D721Med (cell line): ENCODE data around the gene FAM120A.

ENCODE experiments used
- DNase-seq: peaks from one replicate; pipeline ENCODE4 v3.0.0; 2011; ENCODE audit warnings: low spot score; ENCODE audit not compliant: insufficient read length
- FAIRE-seq: peaks from 2 replicates; lab custom pipeline; 2011; peaks lifted over from hg19 to GRCh38; lab: Jason Lieb, UNC
- TF ChIP-seq, protein P1 (sequence below): IDR thresholded peaks from 2 replicates; pipeline ENCODE4 v1.5.1; 2012; ENCODE audit warnings: mild to moderate bottlenecking, control low read depth; ENCODE audit not compliant: insufficient read depth; ENCODE audit errors: missing control alignments

FAM120A gene

DNA sequence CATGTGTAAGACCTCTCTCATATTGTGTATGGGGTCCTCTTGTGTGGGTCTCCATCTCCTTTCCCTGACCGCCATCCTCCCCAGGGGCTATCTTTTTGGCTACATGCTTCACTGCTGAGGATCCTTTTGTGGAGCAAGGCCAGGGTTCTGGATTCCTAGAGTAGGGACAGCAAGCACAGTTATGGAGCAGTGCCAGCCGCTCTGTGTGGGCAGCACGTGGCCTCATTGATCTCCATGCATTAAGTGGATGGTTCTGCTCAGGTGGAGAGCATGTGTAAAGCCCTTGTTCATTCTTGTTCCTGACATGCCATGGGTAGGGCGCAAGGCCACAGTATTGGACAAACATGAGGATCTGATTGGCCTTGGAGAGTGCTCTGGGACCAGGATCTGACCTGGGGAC, 133.8 kb downstream of the FAM120A start:
- no peak for DNase-seq
- TF ChIP-seq, protein P1, sequence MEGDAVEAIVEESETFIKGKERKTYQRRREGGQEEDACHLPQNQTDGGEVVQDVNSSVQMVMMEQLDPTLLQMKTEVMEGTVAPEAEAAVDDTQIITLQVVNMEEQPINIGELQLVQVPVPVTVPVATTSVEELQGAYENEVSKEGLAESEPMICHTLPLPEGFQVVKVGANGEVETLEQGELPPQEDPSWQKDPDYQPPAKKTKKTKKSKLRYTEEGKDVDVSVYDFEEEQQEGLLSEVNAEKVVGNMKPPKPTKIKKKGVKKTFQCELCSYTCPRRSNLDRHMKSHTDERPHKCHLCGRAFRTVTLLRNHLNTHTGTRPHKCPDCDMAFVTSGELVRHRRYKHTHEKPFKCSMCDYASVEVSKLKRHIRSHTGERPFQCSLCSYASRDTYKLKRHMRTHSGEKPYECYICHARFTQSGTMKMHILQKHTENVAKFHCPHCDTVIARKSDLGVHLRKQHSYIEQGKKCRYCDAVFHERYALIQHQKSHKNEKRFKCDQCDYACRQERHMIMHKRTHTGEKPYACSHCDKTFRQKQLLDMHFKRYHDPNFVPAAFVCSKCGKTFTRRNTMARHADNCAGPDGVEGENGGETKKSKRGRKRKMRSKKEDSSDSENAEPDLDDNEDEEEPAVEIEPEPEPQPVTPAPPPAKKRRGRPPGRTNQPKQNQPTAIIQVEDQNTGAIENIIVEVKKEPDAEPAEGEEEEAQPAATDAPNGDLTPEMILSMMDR: no peak
- no peak for FAIRE-seq

GRCh38 chr9:93585695-93586094, 134.2 kb downstream of the FAM120A start:
- DNase-seq: no peak
- no peak for FAIRE-seq
- TF ChIP-seq, protein P1: no peak

GRCh38 chr9:93586290-93587057, 135.0 kb downstream of the FAM120A start:
- DNase-seq (no peak), FAIRE-seq (no peak)
- TF ChIP-seq, protein P1: no peak

DNA sequence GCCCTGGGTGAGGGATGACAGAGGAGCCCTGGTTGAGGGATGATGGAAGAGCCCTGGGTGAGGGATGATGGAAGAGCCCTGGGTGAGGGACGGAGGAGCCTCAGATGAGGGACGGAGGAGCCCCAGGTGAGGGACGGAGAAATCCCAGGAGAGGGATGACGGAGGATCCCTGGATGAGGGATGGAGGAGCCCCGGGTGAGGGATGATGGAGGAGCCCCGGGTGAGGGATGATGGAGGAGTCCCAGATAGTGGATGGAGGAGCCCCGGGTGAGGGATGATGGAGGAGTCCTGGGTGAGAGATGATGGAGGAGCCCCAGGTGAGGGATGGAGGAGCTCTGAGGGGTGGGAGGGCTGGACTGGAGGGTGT, 135.8 kb downstream of the FAM120A start:
- no peak for DNase-seq
- TF ChIP-seq, protein P1: no peak
- no peak for FAIRE-seq

DNA sequence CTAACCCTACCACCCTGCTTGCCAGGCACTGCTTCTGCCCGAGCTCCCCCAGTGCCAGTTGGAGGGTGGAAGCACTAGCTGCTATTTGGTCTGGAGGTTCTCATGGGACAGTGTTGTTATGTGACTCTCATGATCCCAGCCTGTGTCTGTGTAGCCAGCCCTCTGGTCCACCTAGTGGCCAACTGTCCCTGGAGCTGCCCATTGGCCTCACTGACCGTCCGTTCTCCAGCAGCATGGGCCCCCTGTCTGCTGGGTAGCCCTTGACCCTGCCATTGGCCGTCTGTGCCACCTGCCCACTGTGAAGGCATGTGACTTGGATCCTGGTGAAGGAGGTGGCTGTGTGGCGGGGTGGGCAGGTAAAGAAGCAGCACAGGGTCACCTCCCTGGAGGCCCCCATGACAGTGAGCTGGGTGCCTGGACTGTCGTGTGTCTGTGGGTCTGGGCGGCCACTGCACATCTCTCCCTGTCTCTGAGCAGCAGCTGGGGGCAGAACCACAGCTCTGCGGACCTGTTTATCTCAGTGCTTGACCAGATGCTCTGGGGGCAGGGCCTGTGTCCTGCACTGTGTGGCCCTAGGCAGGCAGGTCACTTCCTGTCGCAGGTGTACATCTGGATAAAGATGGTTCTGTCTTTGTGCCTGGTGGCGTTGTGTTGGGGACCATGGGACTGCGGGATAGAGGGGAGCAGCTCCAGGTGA, 136.3 kb downstream of the FAM120A start:
- FAIRE-seq (no peak), DNase-seq (no peak)
- TF ChIP-seq, protein P1: no peak

DNA sequence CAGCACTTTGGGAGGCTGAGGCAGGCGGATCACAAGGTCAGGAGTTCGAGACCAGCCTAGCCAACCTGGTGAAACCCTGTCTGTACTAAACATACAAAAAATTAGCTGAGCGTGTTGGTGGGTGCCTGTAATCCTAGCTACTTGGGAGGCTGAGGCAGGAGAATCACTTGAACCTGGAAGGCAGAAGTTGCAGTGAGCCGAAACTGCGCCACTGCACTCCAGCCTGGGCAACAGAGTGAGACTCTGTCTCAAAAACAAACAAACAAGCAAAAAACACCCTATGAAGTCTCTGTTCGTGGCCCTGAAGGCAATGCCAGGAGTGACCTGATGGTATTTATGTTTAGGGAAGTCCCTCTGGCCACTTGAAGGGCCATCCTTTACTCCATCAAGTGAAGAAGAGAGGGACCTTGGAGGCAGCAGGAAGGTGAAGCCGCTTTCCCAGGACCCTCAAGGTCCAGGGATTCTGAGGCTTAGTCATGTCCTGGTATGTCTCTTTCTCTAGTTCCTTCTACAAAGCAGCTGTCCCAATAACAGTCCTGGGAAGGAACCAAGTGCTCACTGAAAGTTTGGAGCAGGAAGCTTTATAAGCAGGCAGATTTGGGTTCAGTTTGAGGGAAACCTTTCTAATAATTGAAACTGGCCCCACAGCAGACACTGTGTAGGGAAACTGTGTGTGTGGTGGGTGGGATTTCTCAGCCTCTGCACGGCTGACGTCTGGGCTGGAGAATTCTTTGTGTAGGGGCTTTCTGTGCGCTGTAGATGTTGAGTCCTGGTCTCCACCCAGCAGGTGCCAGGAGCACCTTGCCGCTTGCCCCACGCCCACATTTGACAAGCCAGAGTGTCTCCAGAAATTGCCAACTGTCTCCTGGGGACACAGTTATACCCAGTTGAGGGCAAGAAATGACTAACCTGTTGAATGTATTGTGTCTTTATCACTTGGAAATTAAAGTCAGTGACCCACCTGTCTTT, 137.4 kb downstream of the FAM120A start:
- TF ChIP-seq, protein P1: no peak
- FAIRE-seq (no peak), DNase-seq (no peak)
